HepG2 (cell line): ENCODE data around the gene MTMR1. TPM values are rescaled to one million over a fixed set of nuclear protein-coding genes. Genes with fewer than 3 reads are reported as not detected.

Source experiments
- ATAC-seq: fragments of 200-7000 bp; cut with Tn5 transposase; 3 replicates; pipeline ENCODE4 v1.9.1; 2020; ENCODE audit warnings: mild to moderate bottlenecking, moderate library complexity
- BruUV-seq: library from RNA; stranded (reverse); fragments of 400-500 nt; replicated peaks from 2 replicates; lab custom pipeline; 2021; lab: Mats Ljungman, UMichigan
- CTCF ChIA-PET: fragments of 300-600 bp; formaldehyde crosslinking; extraction: SDS; loops from one replicate; lab custom pipeline; 2021; ENCODE audit warnings: low total read pairs, inconsistent platforms, low intra/inter-chr PET ratio; lab: Yijun Ruan, JAX
- POLR2A ChIA-PET: fragments of 350-600 bp; sonication (Branson Sonifier 250); formaldehyde crosslinking; loops from one replicate; lab custom pipeline; 2020; ENCODE audit warnings: antibody characterized with exemption, inconsistent platforms; lab: Yijun Ruan, JAX
- DNase-seq: peaks from one replicate; pipeline ENCODE4 v3.0.0-alpha.2; 2015; ENCODE audit warnings: low spot score
- FAIRE-seq: peaks from 3 replicates; lab custom pipeline; 2011; peaks lifted over from hg19 to GRCh38; lab: Jason Lieb, UNC
- H2AFZ ChIP-seq: one replicate; pipeline ENCODE4 v1.6.1; 2011; ENCODE audit warnings: low read length, inconsistent platforms
- H3K27ac ChIP-seq: fragments of 300-600 bp; 3 replicates; pipeline ENCODE4 v1.8.0; 2011; ENCODE audit warnings: mixed run types, mild to moderate bottlenecking, mixed read lengths, low read length, inconsistent platforms; ENCODE audit not compliant: insufficient read depth; ENCODE audit errors: extremely low read length
- H3K27me3 ChIP-seq, 2 experiments: fragments of 200-600 bp in 1 of 2; 2 replicates in 1 of 2; 3 replicates in 1 of 2; pipeline versions ENCODE4 v1.6.0 to v1.8.0; 2011; ENCODE audit warnings: low read length in 2 of 2, mild to moderate bottlenecking in 2 of 2, moderate library complexity in 2 of 2, inconsistent platforms in 1 of 2; ENCODE audit not compliant: insufficient read depth in 2 of 2, control insufficient read depth in 1 of 2
- H3K36me3 ChIP-seq, 2 experiments: fragments of 200-600 bp in 1 of 2; replicated peaks in 1 of 2; 2 replicates in 1 of 2; 3 replicates in 1 of 2; pipeline versions ENCODE4 v1.5.1 to v1.8.0; 2011; ENCODE audit warnings: low read length in 2 of 2, inconsistent platforms in 1 of 2; ENCODE audit not compliant: insufficient read depth in 2 of 2, control insufficient read depth in 1 of 2
- H3K4me1 ChIP-seq: 2 replicates; pipeline ENCODE4 v1.5.1; 2012; ENCODE audit warnings: low read length, inconsistent platforms; ENCODE audit not compliant: insufficient read depth
- H3K4me2 ChIP-seq: 2 replicates; pipeline ENCODE4 v1.6.0; 2011; ENCODE audit warnings: low read depth, low read length, inconsistent platforms
- H3K4me3 ChIP-seq, 3 experiments: fragments of 200-600 bp in 1 of 3; sonication (generic), shearing (Covaris generic) in 1 of 3; replicated peaks in 1 of 3; 2 replicates each; pipeline ENCODE4 v1.5.1; 2011 to 2016; ENCODE audit warnings: low read length in 3 of 3, inconsistent platforms in 2 of 3, low read depth in 2 of 3, mild to moderate bottlenecking in 2 of 3, control low read depth in 1 of 3, mixed read lengths in 1 of 3; ENCODE audit not compliant: insufficient read depth in 1 of 3
- H3K79me2 ChIP-seq: one replicate; pipeline ENCODE4 v1.6.1; 2011; ENCODE audit warnings: low read length, inconsistent platforms; ENCODE audit not compliant: insufficient read depth
- H3K9ac ChIP-seq: 2 replicates; pipeline ENCODE4 v1.6.0; 2011; ENCODE audit warnings: mild to moderate bottlenecking, low read depth, low read length, inconsistent platforms; ENCODE audit not compliant: insufficient read depth
- H3K9me3 ChIP-seq: 2 replicates; pipeline ENCODE4 v1.5.1; 2012; ENCODE audit warnings: mild to moderate bottlenecking, low read length
- H4K20me1 ChIP-seq: 2 replicates; pipeline ENCODE4 v1.6.0; 2011; ENCODE audit warnings: inconsistent platforms, mild to moderate bottlenecking, low read length, moderate library complexity; ENCODE audit not compliant: insufficient read depth
- CREM ChIP-seq, 2 experiments: sonication (generic) in 1 of 2; formaldehyde crosslinking in 1 of 2; IDR thresholded peaks; 2 replicates each; pipeline versions ENCODE4 v1.4.0 to v1.6.1; 2016 to 2020; ENCODE audit warnings: antibody characterized with exemption in 1 of 2, mild to moderate bottlenecking in 1 of 2, missing genetic modification reagents in 1 of 2
- DNMT3B ChIP-seq: conservative IDR thresholded peaks from 2 replicates; pipeline ENCODE4 v1.6.1; 2016; ENCODE audit warnings: missing biosample characterization, control low read depth
- KDM6A ChIP-seq: IDR thresholded peaks from 2 replicates; pipeline ENCODE4 v1.6.1; 2016; ENCODE audit warnings: low read depth
- MIER3 ChIP-seq: IDR thresholded peaks from 2 replicates; pipeline ENCODE4 v1.6.1; 2016; ENCODE audit warnings: missing compliant biosample characterization, borderline replicate concordance
- MZF1 ChIP-seq: sonication (generic); formaldehyde crosslinking; IDR thresholded peaks from 2 replicates; pipeline ENCODE4 v1.8.1; 2023; ENCODE audit warnings: mild to moderate bottlenecking, missing genetic modification reagents, borderline replicate concordance
- PCBP2 ChIP-seq: fragments of 200-400 bp; formaldehyde crosslinking; optimal IDR thresholded peaks from 2 replicates; pipeline ENCODE3; 2018; ENCODE audit warnings: low read length, low read depth; ENCODE audit not compliant: poor library complexity, severe bottlenecking
- TFE3 ChIP-seq: IDR thresholded peaks from 2 replicates; pipeline ENCODE4 v1.6.1; 2016
- THAP11 ChIP-seq: IDR thresholded peaks from 2 replicates; pipeline ENCODE4 v1.6.1; 2016; ENCODE audit warnings: missing biosample characterization, missing genetic modification reagents
- ZFP1 ChIP-seq: IDR thresholded peaks from 2 replicates; pipeline ENCODE4 v1.6.1; 2016
- ZNF513 ChIP-seq: sonication (generic); formaldehyde crosslinking; conservative IDR thresholded peaks from 2 replicates; pipeline ENCODE4 v1.5.0; 2020; ENCODE audit warnings: missing genetic modification reagents
- ZNF770 ChIP-seq: sonication (generic); formaldehyde crosslinking; IDR thresholded peaks from 2 replicates; pipeline ENCODE4 v1.5.0; 2020; ENCODE audit warnings: mild to moderate bottlenecking, missing genetic modification reagents
- WGBS: methylation state at CpG from one replicate; pipeline ENCODE4 v1.1.6; 2017; ENCODE audit warnings: low lambda C conversion rate; 5-methylcytosine and 5-hydroxymethylcytosine counted together
- in situ Hi-C: cut with HindIII; loops from 2 replicates; pipeline ENCODE4 v1.10.0; 2017; ENCODE audit warnings: low pct_unique_long_range_greater_than_20kb; ENCODE audit not compliant: extremely low pct_ligation_motif_present
- intact Hi-C: fragments of 100-400 bp; cut with micrococcal nuclease; formaldehyde crosslinking; loops from one replicate; pipeline ENCODE4 v1.10.0; 2022; ENCODE audit not compliant: unreplicated experiment
- polyA plus RNA-seq, 8 experiments: library from polyadenylated mRNA; depleted of rRNA in 3 of 8; stranded (reverse) in 7 of 8; unstranded in 1 of 8; fragments of >200 nt; fragmentation: Illumina TruSeq in 4 of 8; extraction: Trizol in 4 of 8; gene quantifications; 2 replicates each; pipeline versions ENCODE4 v1.2.1 to v1.2.3, GENCODE V29; 2011 to 2016; ENCODE audit warnings: low read depth in 4 of 8, missing spikeins in 1 of 8, mixed read lengths in 1 of 8; ENCODE audit not compliant: insufficient read depth in 1 of 8
- total RNA-seq, 5 experiments: library from RNA; depleted of rRNA; stranded (reverse); fragments of >200 nt; fragmentation: Illumina TruSeq; extraction: Trizol; gene quantifications; 2 replicates each; pipeline ENCODE4 v1.2.3, GENCODE V29; 2016; ENCODE audit warnings: low read depth in 1 of 5

The MTMR1 gene
- total and polyA plus RNA-seq, 2 of the 13 experiments (the other 11 are each of a cell fraction or from before 2014, with no cell fraction given), result 8.9 to 11.1 TPM

GRCh38 chrX:150663073-150663472 lies 30.1 kb upstream of the MTMR1 start:
- H4K20me1 ChIP-seq, result no peaks in the 10 kb centered on the region
- no peak overlapping the region for H3K9ac ChIP-seq
- WGBS, result 100% methylated on average over 2 of the region's 2 CpGs
- no peaks in the 10 kb centered on the region for H3K4me1 ChIP-seq
- ATAC-seq (no peak), DNase-seq (no peak), FAIRE-seq (no peak)
- H3K79me2 ChIP-seq, result no peaks in the 10 kb centered on the region
- H3K36me3 ChIP-seq, result peaks cover 1 to 3% of the 10 kb centered on the region in 2 experiments; a peak in 3 of 5 replicates
- no peaks in the 10 kb centered on the region for H3K9me3 ChIP-seq
- H2AFZ ChIP-seq, result no peak overlapping the region
- POLR2A ChIA-PET, result no interaction called here
- in situ Hi-C loops (no loop called here), intact Hi-C loops (no loop called here)
- no TSS peak for BruUV-seq
- H3K4me3 ChIP-seq, result no peak overlapping the region
- TF ChIP-seq TFE3, result no peak
- no peak for TF ChIP-seq THAP11 (CRISPR knock-in tag)
- no peak for TF ChIP-seq KDM6A (CRISPR knock-in tag)
- TF ChIP-seq ZNF770 (CRISPR knock-in tag), result no peak
- TF ChIP-seq DNMT3B (CRISPR knock-in tag), result no peak
- no peaks in the 10 kb centered on the region for H3K27me3 ChIP-seq
- H3K4me2 ChIP-seq, result no peak overlapping the region
- CTCF ChIA-PET, result no interaction called here
- H3K27ac ChIP-seq, result no peak overlapping the region

GRCh38 chrX:150664290-150664689 lies 28.9 kb upstream of the MTMR1 start:
- H3K9me3 ChIP-seq, result no peaks in the 10 kb centered on the region
- ChIA-PET CTCF (no interaction called here), POLR2A (no interaction called here)
- no peak for DNase-seq
- no peaks in the 10 kb centered on the region for H3K79me2 ChIP-seq
- H3K27me3 ChIP-seq, result no peaks in the 10 kb centered on the region
- H2AFZ ChIP-seq, result no peak overlapping the region
- no peak for FAIRE-seq
- no peaks in the 10 kb centered on the region for H4K20me1 ChIP-seq
- intact Hi-C loops (no loop called here), in situ Hi-C loops (no loop called here)
- H3K9ac ChIP-seq, result no peak overlapping the region
- peaks cover 0 to 3% of the 10 kb centered on the region in 2 experiments; a peak in 1 of 5 replicates for H3K36me3 ChIP-seq
- H3K4me2 ChIP-seq, result no peak overlapping the region
- no CpG with 5 or more reads among the region's 2 CpGs for WGBS
- no peak overlapping the region for H3K27ac ChIP-seq
- H3K4me3 ChIP-seq, result no peak overlapping the region
- no peaks in the 10 kb centered on the region for H3K4me1 ChIP-seq
- BruUV-seq, result no TSS peak
- ATAC-seq, result no peak
- TF ChIP-seq MIER3 (CRISPR knock-in tag) (no peak), CREM (IDR thresholded peaks at IDR 0.05) (no peak), CREM (CRISPR knock-in tag; IDR thresholded peaks at IDR 0.05) (no peak), ZFP1 (CRISPR knock-in tag) (no peak), MZF1 (CRISPR knock-in tag) (no peak), ZNF513 (CRISPR knock-in tag) (no peak), PCBP2 (no peak)
